Measurements from ENCODE around the gene BRIP1.
"Not testable (repeated sequence)": the region's sequence is repeated elsewhere in the genome, so short reads cannot be mapped to it uniquely, and the experiment has no call there.

- not testable (repeated sequence) for TF ChIP-seq CTCF, POLR2A, EP300, POLR2AphosphoS5 (IDR thresholded peaks at IDR 0.05)
These were observed 188.7 kb downstream of the BRIP1 start for GRCh38 chr17:61674609-61675008.

Data from stomach (tissue), 4 donors.